HCT116 (cell line): Measurements from ENCODE around the gene SDSL. TPM values are rescaled to one million over a fixed set of nuclear protein-coding genes. Genes with fewer than 3 reads are reported as not detected.

Experiments
- ATAC-seq: fragments of 200-7000 bp; cut with Tn5 transposase; 2 replicates; pipeline ENCODE4 v1.9.1; 2020; ENCODE audit warnings: mild to moderate bottlenecking, moderate library complexity
- BruUV-seq: library from RNA; stranded (reverse); fragments of 400-500 nt; replicated peaks from 2 replicates; lab custom pipeline; 2021; lab: Mats Ljungman, UMichigan
- CTCF ChIA-PET: fragments of 300-600 bp; sonication (Branson Sonifier 250); formaldehyde crosslinking; loops from one replicate; lab custom pipeline; 2021; ENCODE audit warnings: antibody characterized with exemption; lab: Charles Lee
- POLR2A ChIA-PET: fragments of 300-600, 350-600 bp; sonication (Branson Sonifier 250); formaldehyde crosslinking; loops from one replicate; lab custom pipeline; 2021; ENCODE audit warnings: antibody characterized with exemption; lab: Charles Lee
- RAD21 ChIA-PET, 2 experiments: fragments of 300-600 bp; sonication (Branson Sonifier 250); formaldehyde crosslinking; loops; one replicate each; lab custom pipeline; 2023; ENCODE audit warnings: low total read pairs in 2 of 2; ENCODE audit not compliant: uncharacterized antibody in 2 of 2, unreplicated experiment in 2 of 2, low non-redundant PET in 1 of 2; lab: Charles Lee
- DNase-seq: peaks from one replicate; pipeline ENCODE4 v3.0.0-alpha.2; 2010; ENCODE audit warnings: low read depth, low spot score
- H2AFZ ChIP-seq: fragments of 200-600 bp; shearing (Covaris generic), sonication (generic); 2 replicates; pipeline ENCODE4 v1.6.1; 2017; ENCODE audit warnings: low read depth, mixed run types, mixed read lengths, antibody characterized with exemption, low read length; ENCODE audit not compliant: poor library complexity, severe bottlenecking
- H3K27ac ChIP-seq: 2 replicates; pipeline ENCODE4 v1.5.1; 2012; ENCODE audit warnings: low read depth, low read length
- H3K27me3 ChIP-seq: fragments of 200-600 bp; sonication (generic); 2 replicates; pipeline ENCODE4 v1.6.1; 2016; ENCODE audit warnings: mixed run types, low read length, mixed read lengths; ENCODE audit not compliant: insufficient read depth
- H3K36me3 ChIP-seq, 2 experiments: fragments of 200-500 bp in 1 of 2; fragments of 200-600 bp in 1 of 2; sonication (Bioruptor generic) in 1 of 2; sonication (generic) in 1 of 2; 2 replicates each; pipeline versions ENCODE4 v1.5.1 to v1.6.1; 2014 to 2016; ENCODE audit warnings: low read length in 2 of 2, inconsistent platforms in 1 of 2, mixed read lengths in 1 of 2, mixed run types in 1 of 2; ENCODE audit not compliant: insufficient read depth in 2 of 2, control insufficient read depth in 1 of 2
- H3K4me1 ChIP-seq, 2 experiments: fragments of 200-600 bp in 1 of 2; sonication (generic) in 1 of 2; 2 replicates each; pipeline versions ENCODE4 v1.5.1 to v1.6.1; 2012 to 2017; ENCODE audit warnings: low read length in 2 of 2, inconsistent platforms in 1 of 2, mild to moderate bottlenecking in 1 of 2, mixed read lengths in 1 of 2, mixed run types in 1 of 2, moderate library complexity in 1 of 2; ENCODE audit not compliant: insufficient read depth in 2 of 2, control insufficient read depth in 1 of 2
- H3K4me2 ChIP-seq: fragments of 200-600 bp; sonication (generic); 2 replicates; pipeline ENCODE4 v1.6.1; 2017; ENCODE audit warnings: mixed run types, low read length, mixed read lengths
- H3K4me3 ChIP-seq, 2 experiments: fragments of 200-600 bp in 1 of 2; sonication (generic) in 1 of 2; replicated peaks in 1 of 2; 2 replicates each; pipeline ENCODE4 v1.5.1; 2011 to 2016; ENCODE audit warnings: low read length in 2 of 2, control low read depth in 1 of 2, low read depth in 1 of 2, mild to moderate bottlenecking in 1 of 2, mixed read lengths in 1 of 2, mixed run types in 1 of 2
- H3K79me2 ChIP-seq: fragments of 200-600 bp; sonication (generic); 2 replicates; pipeline ENCODE4 v1.6.1; 2017; ENCODE audit warnings: mild to moderate bottlenecking, mixed run types, low read length, moderate library complexity, mixed read lengths; ENCODE audit not compliant: insufficient read depth
- H3K9ac ChIP-seq: fragments of 200-600 bp; sonication (generic); 2 replicates; pipeline ENCODE4 v1.6.1; 2016; ENCODE audit warnings: low read length, mixed read lengths
- H3K9me2 ChIP-seq: fragments of 200-600 bp; sonication (generic), shearing (Covaris generic); 2 replicates; pipeline ENCODE4 v1.6.1; 2017; ENCODE audit warnings: mixed run types, mild to moderate bottlenecking, moderate library complexity; ENCODE audit not compliant: insufficient read depth
- H3K9me3 ChIP-seq, 2 experiments: fragments of 200-500 bp in 1 of 2; fragments of 200-600 bp in 1 of 2; sonication (Bioruptor generic) in 1 of 2; sonication (generic) in 1 of 2; 2 replicates each; pipeline ENCODE4 v1.6.1; 2014 to 2017; ENCODE audit warnings: low read length in 2 of 2, mixed read lengths in 2 of 2, inconsistent platforms in 1 of 2, low read depth in 1 of 2, mild to moderate bottlenecking in 1 of 2, mixed run types in 1 of 2, moderate library complexity in 1 of 2; ENCODE audit not compliant: control insufficient read depth in 1 of 2, insufficient read depth in 1 of 2
- H4K20me1 ChIP-seq: fragments of 200-600 bp; sonication (generic), shearing (Covaris generic); 2 replicates; pipeline ENCODE4 v1.6.1; 2017; ENCODE audit warnings: mixed run types, mild to moderate bottlenecking, moderate library complexity; ENCODE audit not compliant: insufficient read depth
- CBX3 ChIP-seq: IDR thresholded peaks from 2 replicates; pipeline ENCODE4 v1.6.1; 2012; ENCODE audit warnings: low read depth
- EGR1 ChIP-seq: IDR thresholded peaks from 2 replicates; pipeline ENCODE4 v1.6.1; 2012; ENCODE audit warnings: low read depth
- ELF1 ChIP-seq: IDR thresholded peaks from 2 replicates; pipeline ENCODE4 v1.6.1; 2012; ENCODE audit warnings: low read depth, borderline replicate concordance
- EZH2 ChIP-seq: fragments of 200-600 bp; sonication (generic); IDR thresholded peaks from 2 replicates; pipeline ENCODE4 v1.6.1; 2017; ENCODE audit warnings: antibody characterized with exemption, mixed run types
- EZH2phosphoT487 ChIP-seq: fragments of 200-600 bp; IDR thresholded peaks from 2 replicates; pipeline ENCODE4 v1.6.1; 2018; ENCODE audit warnings: antibody characterized with exemption, borderline replicate concordance
- JUND ChIP-seq: IDR thresholded peaks from 2 replicates; pipeline ENCODE4 v1.6.1; 2012
- POLR2A ChIP-seq: IDR thresholded peaks from 2 replicates; pipeline ENCODE4 v1.7.0; 2011; ENCODE audit warnings: borderline replicate concordance; ENCODE audit not compliant: insufficient read depth, insufficient read length; ENCODE audit errors: extremely low read depth
- POLR2AphosphoS5 ChIP-seq: IDR thresholded peaks from 2 replicates; pipeline ENCODE4 v1.6.1; 2011; ENCODE audit warnings: mild to moderate bottlenecking, low read depth, low read length, moderate library complexity
- RAD21 ChIP-seq: IDR thresholded peaks from 2 replicates; pipeline ENCODE4 v1.6.1; 2012; ENCODE audit warnings: low read depth, mild to moderate bottlenecking
- SIN3A ChIP-seq: IDR thresholded peaks from 2 replicates; pipeline ENCODE4 v1.6.1; 2012; ENCODE audit warnings: low read depth
- SP1 ChIP-seq: IDR thresholded peaks from 2 replicates; pipeline ENCODE4 v1.6.1; 2012; ENCODE audit warnings: low read depth
- SRF ChIP-seq: IDR thresholded peaks from 2 replicates; pipeline ENCODE4 v1.6.1; 2012; ENCODE audit warnings: low read depth
- TCF7L2 ChIP-seq: IDR thresholded peaks from 2 replicates; pipeline ENCODE4 v1.7.0; 2011; ENCODE audit warnings: borderline replicate concordance, inconsistent platforms; ENCODE audit not compliant: insufficient read depth, insufficient read length; ENCODE audit errors: extremely low read depth
- YY1 ChIP-seq: IDR thresholded peaks from 2 replicates; pipeline ENCODE4 v1.6.1; 2011; ENCODE audit warnings: low read length, low read depth, moderate library complexity, mild to moderate bottlenecking; ENCODE audit not compliant: insufficient replicate concordance; ENCODE audit errors: extremely low read depth
- ZNF274 ChIP-seq: fragments of 200-500 bp; sonication (Bioruptor generic); IDR thresholded peaks from 2 replicates; pipeline ENCODE4 v1.6.1; 2014; ENCODE audit warnings: mild to moderate bottlenecking, low read depth, low read length, inconsistent platforms
- intact Hi-C: fragments of 100-400 bp; cut with micrococcal nuclease; formaldehyde crosslinking; loops from 2 replicates; pipeline ENCODE4 v1.10.0; 2022
- total RNA-seq: library from RNA; stranded (reverse); gene quantifications from one replicate; pipeline ENCODE4 v1.2.1, GENCODE V29; 2021; ENCODE audit not compliant: unreplicated experiment
- TF ChIP-seq, protein P1 (sequence below), 3 experiments: fragments of 200-600 bp in 1 of 3; sonication (generic) in 1 of 3; IDR thresholded peaks in 2 of 3; conservative IDR thresholded peaks in 1 of 3; 2 replicates each; pipeline ENCODE4 v1.5.1; 2012 to 2017; ENCODE audit warnings: low read depth in 2 of 3, low read length in 2 of 3, antibody characterized with exemption in 1 of 3, borderline replicate concordance in 1 of 3, control low read depth in 1 of 3, mild to moderate bottlenecking in 1 of 3, mixed read lengths in 1 of 3, mixed run types in 1 of 3, moderate library complexity in 1 of 3; ENCODE audit not compliant: insufficient read depth in 1 of 3
- TF ChIP-seq, protein P2 (sequence below): IDR thresholded peaks from 2 replicates; pipeline ENCODE4 v1.6.1; 2012
- TF ChIP-seq, protein P3 (sequence below): IDR thresholded peaks from 2 replicates; pipeline ENCODE4 v1.6.1; 2012
- TF ChIP-seq, protein P4 (sequence below): IDR thresholded peaks from 2 replicates; pipeline ENCODE4 v1.6.1; 2011; ENCODE audit warnings: mild to moderate bottlenecking, low read length, moderate library complexity; ENCODE audit not compliant: insufficient replicate concordance; ENCODE audit errors: extremely low read depth

The SDSL gene
- total RNA-seq, 1 experiment from 2014 or later = 19.1 TPM

DNA sequence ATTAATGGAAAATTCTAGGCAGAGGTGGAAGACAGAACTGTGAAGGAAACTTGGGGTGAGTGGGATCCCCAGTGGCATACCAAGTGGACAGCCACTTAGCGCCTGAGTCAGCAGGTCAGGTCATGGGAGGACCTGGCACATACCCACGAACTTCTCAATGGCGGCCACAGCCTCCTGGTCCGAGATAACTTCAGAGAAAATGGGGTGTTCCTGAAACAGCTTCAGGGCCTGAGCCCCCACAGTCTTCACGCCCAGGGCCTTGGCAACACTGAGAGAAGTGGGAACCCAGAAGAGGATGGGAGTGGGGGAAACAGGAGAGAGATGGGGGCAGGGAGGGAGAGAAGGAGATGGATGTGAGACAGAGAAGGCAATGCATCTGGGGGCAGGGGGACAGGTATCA is 28.4 kb upstream of the SDSL start (continued):
- TF ChIP-seq, protein P1, sequence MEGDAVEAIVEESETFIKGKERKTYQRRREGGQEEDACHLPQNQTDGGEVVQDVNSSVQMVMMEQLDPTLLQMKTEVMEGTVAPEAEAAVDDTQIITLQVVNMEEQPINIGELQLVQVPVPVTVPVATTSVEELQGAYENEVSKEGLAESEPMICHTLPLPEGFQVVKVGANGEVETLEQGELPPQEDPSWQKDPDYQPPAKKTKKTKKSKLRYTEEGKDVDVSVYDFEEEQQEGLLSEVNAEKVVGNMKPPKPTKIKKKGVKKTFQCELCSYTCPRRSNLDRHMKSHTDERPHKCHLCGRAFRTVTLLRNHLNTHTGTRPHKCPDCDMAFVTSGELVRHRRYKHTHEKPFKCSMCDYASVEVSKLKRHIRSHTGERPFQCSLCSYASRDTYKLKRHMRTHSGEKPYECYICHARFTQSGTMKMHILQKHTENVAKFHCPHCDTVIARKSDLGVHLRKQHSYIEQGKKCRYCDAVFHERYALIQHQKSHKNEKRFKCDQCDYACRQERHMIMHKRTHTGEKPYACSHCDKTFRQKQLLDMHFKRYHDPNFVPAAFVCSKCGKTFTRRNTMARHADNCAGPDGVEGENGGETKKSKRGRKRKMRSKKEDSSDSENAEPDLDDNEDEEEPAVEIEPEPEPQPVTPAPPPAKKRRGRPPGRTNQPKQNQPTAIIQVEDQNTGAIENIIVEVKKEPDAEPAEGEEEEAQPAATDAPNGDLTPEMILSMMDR (IDR thresholded peaks at IDR 0.05 in 2 of 3, conservative IDR thresholded peaks at IDR 0.05 in 1 of 3; ENCODE audit: borderline replicate concordance in 1 of 3, insufficient read depth in 1 of 3, low read depth in 2 of 3, low read length in 2 of 3) = no peak
- TF ChIP-seq, protein P2, sequence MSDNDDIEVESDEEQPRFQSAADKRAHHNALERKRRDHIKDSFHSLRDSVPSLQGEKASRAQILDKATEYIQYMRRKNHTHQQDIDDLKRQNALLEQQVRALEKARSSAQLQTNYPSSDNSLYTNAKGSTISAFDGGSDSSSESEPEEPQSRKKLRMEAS = no peak

DNA sequence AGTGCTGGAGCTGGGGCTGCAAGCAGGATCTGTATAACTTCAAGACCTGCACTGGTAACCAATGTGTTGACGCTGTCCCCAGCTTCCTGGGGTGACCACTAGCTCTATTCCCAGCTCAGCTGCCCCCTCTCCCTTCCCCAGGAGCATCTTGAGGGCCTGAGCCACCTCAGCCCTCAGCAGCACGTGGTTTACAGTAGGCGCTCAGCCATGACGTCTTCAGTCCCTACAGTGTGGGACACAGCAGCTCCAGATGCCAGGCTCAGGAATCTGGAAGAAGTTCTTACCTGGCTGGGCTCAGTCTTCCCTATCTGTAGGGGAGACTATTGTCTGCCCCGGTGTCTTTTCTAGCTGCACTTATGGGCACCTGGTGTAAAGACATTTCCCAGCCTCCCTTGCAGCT is 27.1 kb upstream of the SDSL start:
- ChIA-PET RAD21 (no interaction called here), POLR2A (no interaction called here), CTCF (no interaction called here)
- H3K9ac ChIP-seq = no peak overlapping the region
- no peaks in the 10 kb centered on the region for H4K20me1 ChIP-seq
- no peaks in the 10 kb centered on the region for H3K9me3 ChIP-seq
- H3K79me2 ChIP-seq = no peaks in the 10 kb centered on the region
- H3K9me2 ChIP-seq = no peaks in the 10 kb centered on the region
- no peak overlapping the region for H3K4me3 ChIP-seq
- H3K27me3 ChIP-seq = no peaks in the 10 kb centered on the region
- H2AFZ ChIP-seq = no peak overlapping the region
- intact Hi-C loops = no loop called here
- BruUV-seq = no TSS peak
- H3K36me3 ChIP-seq = no peaks in the 10 kb centered on the region
- H3K27ac ChIP-seq = no peak overlapping the region
- H3K4me1 ChIP-seq = no peaks in the 10 kb centered on the region
- H3K4me2 ChIP-seq = no peak overlapping the region
- DNase-seq (no peak), ATAC-seq (peak; percentile 31; the same call in 1 of the 2 replicates)
- TF ChIP-seq, protein P3, sequence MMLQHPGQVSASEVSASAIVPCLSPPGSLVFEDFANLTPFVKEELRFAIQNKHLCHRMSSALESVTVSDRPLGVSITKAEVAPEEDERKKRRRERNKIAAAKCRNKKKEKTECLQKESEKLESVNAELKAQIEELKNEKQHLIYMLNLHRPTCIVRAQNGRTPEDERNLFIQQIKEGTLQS = no peak
- TF ChIP-seq, protein P2 = no peak
- TF ChIP-seq EGR1 (no peak), SIN3A (no peak), SRF (no peak), YY1 (no peak), TCF7L2 (no peak), EZH2phosphoT487 (no peak), POLR2AphosphoS5 (no peak), ZNF274 (no peak), POLR2A (no peak), EZH2 (no peak), SP1 (no peak), CBX3 (no peak), ELF1 (no peak), JUND (no peak), RAD21 (no peak)
- TF ChIP-seq, protein P1 (IDR thresholded peaks at IDR 0.05 in 2 of 3, conservative IDR thresholded peaks at IDR 0.05 in 1 of 3; ENCODE audit: borderline replicate concordance in 1 of 3, insufficient read depth in 1 of 3, low read depth in 2 of 3, low read length in 2 of 3) = no peak
- TF ChIP-seq, protein P4, sequence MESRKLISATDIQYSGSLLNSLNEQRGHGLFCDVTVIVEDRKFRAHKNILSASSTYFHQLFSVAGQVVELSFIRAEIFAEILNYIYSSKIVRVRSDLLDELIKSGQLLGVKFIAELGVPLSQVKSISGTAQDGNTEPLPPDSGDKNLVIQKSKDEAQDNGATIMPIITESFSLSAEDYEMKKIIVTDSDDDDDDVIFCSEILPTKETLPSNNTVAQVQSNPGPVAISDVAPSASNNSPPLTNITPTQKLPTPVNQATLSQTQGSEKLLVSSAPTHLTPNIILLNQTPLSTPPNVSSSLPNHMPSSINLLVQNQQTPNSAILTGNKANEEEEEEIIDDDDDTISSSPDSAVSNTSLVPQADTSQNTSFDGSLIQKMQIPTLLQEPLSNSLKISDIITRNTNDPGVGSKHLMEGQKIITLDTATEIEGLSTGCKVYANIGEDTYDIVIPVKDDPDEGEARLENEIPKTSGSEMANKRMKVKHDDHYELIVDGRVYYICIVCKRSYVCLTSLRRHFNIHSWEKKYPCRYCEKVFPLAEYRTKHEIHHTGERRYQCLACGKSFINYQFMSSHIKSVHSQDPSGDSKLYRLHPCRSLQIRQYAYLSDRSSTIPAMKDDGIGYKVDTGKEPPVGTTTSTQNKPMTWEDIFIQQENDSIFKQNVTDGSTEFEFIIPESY = no peak
